Osteocyte (in vitro differentiated cells): ENCODE results near the gene DCAF5. TPM values are rescaled to one million over a fixed set of nuclear protein-coding genes. Genes with fewer than 3 reads are reported as not detected.

Experiments
- DNase-seq: peaks from one replicate; pipeline ENCODE4 v3.0.0; 2021; ENCODE audit warnings: mixed read lengths; ENCODE audit not compliant: unreplicated experiment; ENCODE audit errors: extremely low spot score
- H3K27ac Mint-ChIP-seq: one replicate; pipeline ENCODE4 v1.8.0; 2021; ENCODE audit warnings: mild to moderate bottlenecking, mixed read lengths; ENCODE audit not compliant: unreplicated experiment
- H3K27me3 Mint-ChIP-seq: one replicate; pipeline ENCODE4 v1.8.0; 2021; ENCODE audit warnings: mixed read lengths; ENCODE audit not compliant: unreplicated experiment
- H3K36me3 Mint-ChIP-seq: one replicate; pipeline ENCODE4 v1.8.0; 2021; ENCODE audit warnings: mixed read lengths; ENCODE audit not compliant: unreplicated experiment
- H3K4me1 Mint-ChIP-seq: one replicate; pipeline ENCODE4 v1.8.0; 2021; ENCODE audit warnings: mixed read lengths; ENCODE audit not compliant: unreplicated experiment
- H3K4me3 Mint-ChIP-seq: one replicate; pipeline ENCODE4 v1.8.0; 2021; ENCODE audit warnings: mild to moderate bottlenecking, moderate library complexity, mixed read lengths; ENCODE audit not compliant: unreplicated experiment
- H3K9me3 Mint-ChIP-seq: one replicate; pipeline ENCODE4 v1.8.0; 2021; ENCODE audit warnings: mixed read lengths; ENCODE audit not compliant: unreplicated experiment
- total RNA-seq: library from RNA; stranded (reverse); gene quantifications from 2 replicates; pipeline ENCODE4 v1.2.1, GENCODE V29; 2021
- TF ChIP-seq, protein P1 (sequence below): fragments of 200-600 bp; sonication (generic); IDR thresholded peaks from 2 replicates; pipeline ENCODE4 v1.5.0; 2021; ENCODE audit warnings: antibody characterized with exemption, mild to moderate bottlenecking, moderate library complexity

The DCAF5 gene
- total RNA-seq, 1 donor from 2014 or later: 56.1 TPM

DNA sequence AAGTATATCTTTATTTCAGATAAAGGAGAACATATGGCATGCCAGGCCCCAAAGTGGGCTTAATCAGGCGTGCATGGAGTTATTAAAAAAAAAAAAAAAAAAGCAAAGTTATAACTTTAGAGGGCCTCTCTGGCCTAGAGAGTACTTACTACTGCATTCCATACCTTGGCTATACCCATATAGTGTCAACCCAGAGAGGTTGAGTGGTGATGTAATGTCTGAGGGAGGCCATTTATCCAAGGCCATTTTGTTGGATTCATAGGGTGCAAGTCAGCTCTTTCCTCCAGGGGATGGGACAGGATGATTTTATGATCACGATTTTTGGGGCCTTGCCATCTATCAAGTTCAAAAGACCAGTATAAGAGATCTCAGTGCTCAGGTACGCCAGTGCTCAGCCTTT lies 66.4 kb downstream of the DCAF5 start:
- Mint-ChIP-seq H3K27me3 (no peaks in the 10 kb centered on the region), H3K36me3 (peaks cover 33% of the 10 kb centered on the region), H3K9me3 (no peaks in the 10 kb centered on the region), H3K4me1 (peaks cover 41% of the 10 kb centered on the region), H3K4me3 (no peak overlapping the region), H3K27ac (peak overlapping the region; percentile 94)
- no peak for DNase-seq
- TF ChIP-seq, protein P1, sequence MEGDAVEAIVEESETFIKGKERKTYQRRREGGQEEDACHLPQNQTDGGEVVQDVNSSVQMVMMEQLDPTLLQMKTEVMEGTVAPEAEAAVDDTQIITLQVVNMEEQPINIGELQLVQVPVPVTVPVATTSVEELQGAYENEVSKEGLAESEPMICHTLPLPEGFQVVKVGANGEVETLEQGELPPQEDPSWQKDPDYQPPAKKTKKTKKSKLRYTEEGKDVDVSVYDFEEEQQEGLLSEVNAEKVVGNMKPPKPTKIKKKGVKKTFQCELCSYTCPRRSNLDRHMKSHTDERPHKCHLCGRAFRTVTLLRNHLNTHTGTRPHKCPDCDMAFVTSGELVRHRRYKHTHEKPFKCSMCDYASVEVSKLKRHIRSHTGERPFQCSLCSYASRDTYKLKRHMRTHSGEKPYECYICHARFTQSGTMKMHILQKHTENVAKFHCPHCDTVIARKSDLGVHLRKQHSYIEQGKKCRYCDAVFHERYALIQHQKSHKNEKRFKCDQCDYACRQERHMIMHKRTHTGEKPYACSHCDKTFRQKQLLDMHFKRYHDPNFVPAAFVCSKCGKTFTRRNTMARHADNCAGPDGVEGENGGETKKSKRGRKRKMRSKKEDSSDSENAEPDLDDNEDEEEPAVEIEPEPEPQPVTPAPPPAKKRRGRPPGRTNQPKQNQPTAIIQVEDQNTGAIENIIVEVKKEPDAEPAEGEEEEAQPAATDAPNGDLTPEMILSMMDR: no peak

DNA sequence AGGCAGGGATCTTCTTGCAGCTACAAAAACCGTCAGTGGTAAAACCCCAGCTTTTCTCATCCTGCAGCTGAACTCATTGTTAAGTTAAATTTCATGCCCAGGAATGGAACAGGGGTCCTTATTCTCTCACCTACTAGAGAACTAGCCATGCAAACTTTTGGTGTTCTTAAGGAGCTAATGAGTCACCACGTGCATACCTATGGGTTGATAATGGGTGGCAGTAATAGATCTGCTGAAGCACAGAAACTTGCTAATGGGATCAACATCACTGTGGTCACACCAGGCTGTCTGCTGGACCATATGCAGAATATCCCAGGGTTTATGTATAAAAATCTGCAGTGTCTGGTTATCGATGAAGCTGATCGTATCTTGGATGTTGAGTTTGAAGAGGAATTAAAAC lies 68.9 kb downstream of the DCAF5 start:
- Mint-ChIP-seq H3K9me3 (no peaks in the 10 kb centered on the region), H3K27ac (no peak overlapping the region), H3K4me1 (peaks cover 57% of the 10 kb centered on the region), H3K4me3 (no peak overlapping the region), H3K27me3 (no peaks in the 10 kb centered on the region), H3K36me3 (peaks cover 30% of the 10 kb centered on the region)
- TF ChIP-seq, protein P1: no peak
- no peak for DNase-seq

DNA sequence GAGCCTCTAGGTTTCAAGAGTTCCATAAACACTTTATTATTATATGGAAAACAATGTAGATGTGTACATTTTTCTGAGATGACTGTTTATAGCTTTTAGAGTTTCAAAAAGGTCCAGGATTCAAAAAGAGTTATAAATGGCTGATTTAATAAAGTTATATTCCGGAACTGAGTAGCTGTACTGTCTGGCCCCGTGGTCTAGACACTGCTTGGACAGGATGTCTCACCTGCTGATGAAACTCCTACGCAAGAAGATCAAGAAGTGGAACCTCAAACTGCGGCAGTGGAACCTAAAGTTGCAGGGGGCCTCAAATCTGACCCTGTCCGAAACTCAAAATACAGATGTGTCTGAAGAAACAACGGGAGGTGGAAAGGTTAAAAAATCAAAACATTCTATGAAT lies 69.7 kb downstream of the DCAF5 start:
- Mint-ChIP-seq H3K4me3 (no peak overlapping the region), H3K9me3 (no peaks in the 10 kb centered on the region), H3K4me1 (peaks cover 57% of the 10 kb centered on the region), H3K36me3 (peaks cover 30% of the 10 kb centered on the region), H3K27me3 (no peaks in the 10 kb centered on the region), H3K27ac (no peak overlapping the region)
- no peak for DNase-seq
- TF ChIP-seq, protein P1: no peak

DNA sequence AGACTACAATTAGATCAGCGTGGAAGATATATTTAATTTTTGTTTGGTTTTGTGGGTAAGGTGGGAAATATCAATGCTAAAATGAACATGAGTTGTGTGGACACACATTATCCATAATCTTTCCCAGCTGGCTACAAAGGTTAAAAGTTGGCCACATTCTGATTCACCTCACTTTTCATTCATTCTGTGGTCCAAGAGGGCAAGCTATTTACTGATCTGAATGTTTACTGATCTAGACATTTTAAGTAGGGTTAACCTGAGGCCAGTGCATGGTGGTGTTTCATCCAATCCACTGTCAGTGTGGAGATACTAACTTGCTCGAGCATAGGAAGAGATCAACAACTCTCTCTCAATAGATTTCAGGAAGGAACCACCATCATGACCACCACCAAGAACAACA lies 71.6 kb downstream of the DCAF5 start:
- Mint-ChIP-seq H3K36me3 (peaks cover 27% of the 10 kb centered on the region), H3K27ac (peak overlapping the region; percentile 65), H3K27me3 (no peaks in the 10 kb centered on the region), H3K4me1 (peaks cover 51% of the 10 kb centered on the region), H3K4me3 (no peak overlapping the region), H3K9me3 (no peaks in the 10 kb centered on the region)
- no peak for DNase-seq
- TF ChIP-seq, protein P1: no peak

DNA sequence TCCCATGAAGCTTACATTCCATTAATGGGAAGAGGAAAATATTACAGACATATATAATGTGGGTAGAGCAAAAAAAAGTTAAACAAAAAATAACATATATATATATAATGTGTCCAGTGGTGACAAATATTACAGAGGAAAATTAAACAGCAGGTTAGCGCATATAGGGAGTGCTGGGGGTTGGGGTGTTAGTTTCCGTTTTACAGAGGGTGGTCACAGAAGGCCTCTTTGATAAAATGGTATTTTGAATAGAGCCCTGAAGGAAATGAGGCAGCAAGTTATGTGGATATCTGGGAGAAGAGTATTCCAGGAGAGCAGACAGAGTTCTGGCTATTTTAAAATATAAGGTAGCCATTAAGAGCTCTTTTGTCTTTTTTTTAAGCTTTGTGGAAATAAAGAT lies 73.2 kb downstream of the DCAF5 start:
- no peak for DNase-seq
- Mint-ChIP-seq H3K9me3 (no peaks in the 10 kb centered on the region), H3K27me3 (no peaks in the 10 kb centered on the region), H3K27ac (peak overlapping the region; percentile 94), H3K36me3 (peaks cover 21% of the 10 kb centered on the region), H3K4me1 (peaks cover 49% of the 10 kb centered on the region), H3K4me3 (no peak overlapping the region)
- TF ChIP-seq, protein P1: no peak
